AG04450 (cell line): Measurements from ENCODE around the gene SDHC. TPM values are rescaled to one million over a fixed set of nuclear protein-coding genes. Genes with fewer than 3 reads are reported as not detected.

Source experiments
- CTCF ChIA-PET: fragments of 300-600, 350-600 bp; formaldehyde crosslinking; extraction: SDS; loops from one replicate; lab custom pipeline; 2022; ENCODE audit warnings: antibody characterized with exemption, inconsistent platforms; lab: Charles Lee
- POLR2A ChIA-PET: fragments of 350-600 bp; formaldehyde crosslinking; extraction: SDS; loops from one replicate; lab custom pipeline; 2021; ENCODE audit warnings: antibody characterized with exemption, inconsistent platforms; lab: Yijun Ruan, JAX
- DNase-seq: peaks from one replicate; pipeline ENCODE4 v3.0.0-alpha.2; 2011; ENCODE audit warnings: low read depth, low spot score
- H3K27ac ChIP-seq: one replicate; pipeline ENCODE4 v1.5.1; 2012; ENCODE audit warnings: low read depth, low read length, control low read depth
- H3K27me3 ChIP-seq: one replicate; pipeline ENCODE4 v1.6.0; 2012; ENCODE audit warnings: low read length; ENCODE audit not compliant: control insufficient read depth, insufficient read depth
- H3K4me3 ChIP-seq: 2 replicates; pipeline ENCODE4 v1.5.1; 2011; ENCODE audit warnings: mild to moderate bottlenecking, low read depth, low read length, control low read depth
- H3K9me3 ChIP-seq: 2 replicates; pipeline ENCODE4 v1.5.1; 2012; ENCODE audit warnings: low read length; ENCODE audit not compliant: control insufficient read depth, insufficient read depth
- polyA plus RNA-seq: library from polyadenylated mRNA; depleted of rRNA; stranded (reverse); fragments of >200 nt; gene quantifications from 2 replicates; pipeline ENCODE4 v1.2.3, GENCODE V29; 2011
- TF ChIP-seq, protein P1 (sequence below): IDR thresholded peaks from 2 replicates; pipeline ENCODE4 v1.5.1; 2011; ENCODE audit warnings: low read depth, low read length, control low read depth, inconsistent platforms

SDHC gene
- polyA plus RNA-seq, 1 experiment: 311 TPM

- Histone ChIP-seq H3K27me3 (peaks cover 17% of the 10 kb centered on the region), H3K4me3 (no peak overlapping the region), H3K27ac (no peak overlapping the region), H3K9me3 (no peaks in the 10 kb centered on the region)
- CTCF ChIA-PET: interaction anchor here (0.7 kb wide), 1 partner anchor 19 kb away, joined by 4 read pairs; no protein-coding TSS in a partner anchor
- DNase-seq: no peak
- TF ChIP-seq, protein P1, sequence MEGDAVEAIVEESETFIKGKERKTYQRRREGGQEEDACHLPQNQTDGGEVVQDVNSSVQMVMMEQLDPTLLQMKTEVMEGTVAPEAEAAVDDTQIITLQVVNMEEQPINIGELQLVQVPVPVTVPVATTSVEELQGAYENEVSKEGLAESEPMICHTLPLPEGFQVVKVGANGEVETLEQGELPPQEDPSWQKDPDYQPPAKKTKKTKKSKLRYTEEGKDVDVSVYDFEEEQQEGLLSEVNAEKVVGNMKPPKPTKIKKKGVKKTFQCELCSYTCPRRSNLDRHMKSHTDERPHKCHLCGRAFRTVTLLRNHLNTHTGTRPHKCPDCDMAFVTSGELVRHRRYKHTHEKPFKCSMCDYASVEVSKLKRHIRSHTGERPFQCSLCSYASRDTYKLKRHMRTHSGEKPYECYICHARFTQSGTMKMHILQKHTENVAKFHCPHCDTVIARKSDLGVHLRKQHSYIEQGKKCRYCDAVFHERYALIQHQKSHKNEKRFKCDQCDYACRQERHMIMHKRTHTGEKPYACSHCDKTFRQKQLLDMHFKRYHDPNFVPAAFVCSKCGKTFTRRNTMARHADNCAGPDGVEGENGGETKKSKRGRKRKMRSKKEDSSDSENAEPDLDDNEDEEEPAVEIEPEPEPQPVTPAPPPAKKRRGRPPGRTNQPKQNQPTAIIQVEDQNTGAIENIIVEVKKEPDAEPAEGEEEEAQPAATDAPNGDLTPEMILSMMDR: no peak
- POLR2A ChIA-PET: no interaction called here
These were observed 28.7 kb upstream of the SDHC start for GRCh38 chr1:161285521-161285920.

DNA sequence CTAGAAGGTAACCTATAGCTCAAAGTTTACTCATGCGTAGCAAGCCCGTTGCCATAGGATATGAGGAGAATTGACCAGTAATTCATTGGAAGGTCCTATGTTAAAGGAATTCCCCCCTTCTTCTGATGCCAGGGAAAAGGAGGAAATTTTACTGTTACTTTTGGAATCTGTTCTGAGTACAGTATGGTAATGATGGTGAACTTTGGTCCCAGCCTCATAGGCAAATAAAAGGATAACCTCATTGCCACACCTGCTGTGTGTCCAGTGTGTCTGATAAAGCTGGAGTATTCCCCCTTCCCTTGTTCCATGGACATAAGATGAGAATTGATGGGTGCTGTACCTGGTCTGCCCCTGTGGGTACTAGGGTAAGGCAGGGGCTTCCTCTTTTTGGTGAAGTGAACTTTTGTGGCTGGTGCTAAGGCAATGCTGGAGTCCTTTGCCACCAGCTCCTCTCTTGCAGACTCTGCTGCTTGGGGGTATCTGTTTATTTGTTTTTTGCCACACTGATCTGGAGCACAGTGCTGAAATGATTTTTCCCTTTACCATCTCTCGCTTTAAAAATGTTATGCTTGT, 26.6 kb upstream of the SDHC start:
- Histone ChIP-seq H3K4me3 (no peak overlapping the region), H3K27ac (no peak overlapping the region), H3K9me3 (no peaks in the 10 kb centered on the region), H3K27me3 (peaks cover 16% of the 10 kb centered on the region)
- CTCF ChIA-PET: interaction anchor here (0.9 to 1.6 kb wide), 3 partner anchors 18 to 62 kb away, joined by 3 to 6 read pairs (median 5); partner anchors contain the start of gene TOMM40L
- no peak for DNase-seq
- TF ChIP-seq, protein P1: no peak
- POLR2A ChIA-PET: no interaction called here

DNA sequence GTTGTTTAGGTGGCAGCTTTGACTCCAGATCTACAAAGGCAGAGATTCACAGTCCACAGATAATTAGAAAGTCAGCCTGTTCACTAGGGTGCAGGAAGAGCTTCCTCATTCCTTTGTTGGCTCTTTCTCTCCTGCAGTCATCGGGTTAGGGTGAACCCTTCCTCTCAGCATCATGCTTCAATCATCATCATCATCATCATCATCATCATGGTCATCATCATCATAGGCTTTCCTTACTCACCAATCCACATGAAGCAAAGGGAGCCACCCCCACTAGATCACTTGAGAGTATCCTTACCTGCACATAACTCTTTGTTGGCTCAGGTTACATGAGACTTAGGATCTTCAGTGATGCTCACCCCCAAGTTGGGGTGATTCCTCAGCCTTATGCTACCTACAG, 23.4 kb upstream of the SDHC start:
- DNase-seq: no peak
- Histone ChIP-seq H3K27ac (no peak overlapping the region), H3K27me3 (no peaks in the 10 kb centered on the region), H3K9me3 (no peaks in the 10 kb centered on the region), H3K4me3 (no peak overlapping the region)
- POLR2A ChIA-PET: no interaction called here
- CTCF ChIA-PET: interaction anchor here (0.6 to 4.6 kb wide), 33 partner anchors 8 to 99 kb away, joined by 3 to 78 read pairs (median 4); partner anchors contain the start of genes NDUFS2, SDHC and TOMM40L
- TF ChIP-seq, protein P1: no peak

GRCh38 chr1:161297415-161297814, 16.8 kb upstream of the SDHC start:
- Histone ChIP-seq H3K27me3 (no peaks in the 10 kb centered on the region), H3K4me3 (no peak overlapping the region), H3K27ac (no peak overlapping the region), H3K9me3 (no peaks in the 10 kb centered on the region)
- ChIA-PET POLR2A (no interaction called here), CTCF (no interaction called here)
- DNase-seq: no peak
- TF ChIP-seq, protein P1: no peak

DNA sequence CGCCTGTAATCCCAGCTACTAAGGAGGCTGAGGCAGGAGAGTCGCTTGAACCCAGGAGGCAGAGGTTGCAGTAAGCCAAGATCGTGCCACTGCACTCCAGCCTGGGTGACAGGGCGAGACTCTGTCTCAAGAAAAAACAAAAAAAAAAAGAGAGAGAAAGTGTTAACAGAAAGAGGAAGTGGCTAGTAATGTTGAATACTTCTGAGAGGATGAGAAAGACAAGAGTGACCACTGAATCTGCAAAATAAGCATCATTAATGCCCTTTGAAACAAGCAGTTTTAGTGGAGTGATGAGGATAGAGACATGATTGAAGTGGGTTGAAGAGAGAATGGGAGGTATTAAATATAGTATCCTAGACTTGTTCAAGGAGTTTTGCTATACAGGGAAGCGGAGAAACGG, 16.1 kb upstream of the SDHC start:
- ChIA-PET CTCF (no interaction called here), POLR2A (no interaction called here)
- H3K27me3 ChIP-seq: no peaks in the 10 kb centered on the region

More for the DNA sequence above, 16.1 kb upstream of the SDHC start:
- DNase-seq: no peak
- no peak overlapping the region for H3K4me3 ChIP-seq
- no peaks in the 10 kb centered on the region for H3K9me3 ChIP-seq
- TF ChIP-seq, protein P1: no peak
- H3K27ac ChIP-seq: no peak overlapping the region
